ENCODE measurements around the gene GBGT1.
A peak's percentile ranks its signal among the peaks of the same experiment; 100 is the strongest.

GBGT1 gene

DNA sequence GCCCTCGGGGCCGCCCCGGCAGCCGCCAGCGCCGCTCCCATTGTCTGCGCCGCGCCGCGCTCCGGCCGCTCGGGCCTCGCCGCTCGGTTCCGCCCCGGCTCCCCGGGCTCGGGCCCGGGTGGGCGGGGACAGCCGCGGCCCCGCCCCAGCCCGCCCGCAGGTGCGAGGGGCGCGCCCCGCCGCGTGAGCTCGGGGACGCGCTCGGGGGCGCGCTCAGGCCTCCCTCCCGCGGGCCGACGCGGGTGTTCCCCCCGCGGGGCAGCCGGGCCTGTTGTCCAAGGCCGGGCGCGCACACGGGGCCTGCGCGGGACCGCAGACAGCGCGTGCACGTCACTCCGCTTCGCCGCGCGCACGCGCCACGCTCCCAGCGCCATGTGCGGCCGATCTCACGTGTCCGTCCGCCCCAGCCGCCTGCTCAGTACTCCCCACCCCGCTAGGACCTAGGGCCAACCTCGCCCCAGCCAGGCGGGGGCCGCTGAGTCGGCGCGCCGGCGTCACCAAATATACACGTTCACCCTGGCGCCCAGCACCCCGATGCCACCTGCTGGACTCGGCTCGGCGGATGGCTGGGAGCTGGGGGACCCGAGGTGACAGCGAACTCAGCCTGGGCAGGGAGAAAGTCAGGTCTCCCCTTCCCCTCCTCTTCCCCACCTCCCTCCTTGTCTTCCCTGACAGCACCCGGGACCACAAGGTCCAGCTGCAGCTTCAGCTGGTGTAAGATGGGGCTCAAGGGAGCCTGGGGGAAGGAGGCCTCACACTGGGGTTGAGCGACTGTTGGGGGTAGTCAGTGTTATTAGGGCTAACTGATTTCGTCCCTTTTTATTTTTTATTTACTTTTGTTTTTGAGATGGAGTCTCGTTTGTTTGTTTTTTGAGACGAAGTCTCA lies 14.3 kb downstream of the GBGT1 start:
- peak overlapping the region; percentile 71 for H3K4me3 ChIP-seq (ENCODE audit: control insufficient read depth, low read depth, low read length)
- peak; percentile 35 for DNase-seq (ENCODE audit: low read depth)
- TF ChIP-seq, protein P1, sequence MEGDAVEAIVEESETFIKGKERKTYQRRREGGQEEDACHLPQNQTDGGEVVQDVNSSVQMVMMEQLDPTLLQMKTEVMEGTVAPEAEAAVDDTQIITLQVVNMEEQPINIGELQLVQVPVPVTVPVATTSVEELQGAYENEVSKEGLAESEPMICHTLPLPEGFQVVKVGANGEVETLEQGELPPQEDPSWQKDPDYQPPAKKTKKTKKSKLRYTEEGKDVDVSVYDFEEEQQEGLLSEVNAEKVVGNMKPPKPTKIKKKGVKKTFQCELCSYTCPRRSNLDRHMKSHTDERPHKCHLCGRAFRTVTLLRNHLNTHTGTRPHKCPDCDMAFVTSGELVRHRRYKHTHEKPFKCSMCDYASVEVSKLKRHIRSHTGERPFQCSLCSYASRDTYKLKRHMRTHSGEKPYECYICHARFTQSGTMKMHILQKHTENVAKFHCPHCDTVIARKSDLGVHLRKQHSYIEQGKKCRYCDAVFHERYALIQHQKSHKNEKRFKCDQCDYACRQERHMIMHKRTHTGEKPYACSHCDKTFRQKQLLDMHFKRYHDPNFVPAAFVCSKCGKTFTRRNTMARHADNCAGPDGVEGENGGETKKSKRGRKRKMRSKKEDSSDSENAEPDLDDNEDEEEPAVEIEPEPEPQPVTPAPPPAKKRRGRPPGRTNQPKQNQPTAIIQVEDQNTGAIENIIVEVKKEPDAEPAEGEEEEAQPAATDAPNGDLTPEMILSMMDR (IDR thresholded peaks at IDR 0.05; ENCODE audit: control insufficient read depth, insufficient read depth, low read depth, low read length, missing control alignments), result peak; percentile 27

DNA sequence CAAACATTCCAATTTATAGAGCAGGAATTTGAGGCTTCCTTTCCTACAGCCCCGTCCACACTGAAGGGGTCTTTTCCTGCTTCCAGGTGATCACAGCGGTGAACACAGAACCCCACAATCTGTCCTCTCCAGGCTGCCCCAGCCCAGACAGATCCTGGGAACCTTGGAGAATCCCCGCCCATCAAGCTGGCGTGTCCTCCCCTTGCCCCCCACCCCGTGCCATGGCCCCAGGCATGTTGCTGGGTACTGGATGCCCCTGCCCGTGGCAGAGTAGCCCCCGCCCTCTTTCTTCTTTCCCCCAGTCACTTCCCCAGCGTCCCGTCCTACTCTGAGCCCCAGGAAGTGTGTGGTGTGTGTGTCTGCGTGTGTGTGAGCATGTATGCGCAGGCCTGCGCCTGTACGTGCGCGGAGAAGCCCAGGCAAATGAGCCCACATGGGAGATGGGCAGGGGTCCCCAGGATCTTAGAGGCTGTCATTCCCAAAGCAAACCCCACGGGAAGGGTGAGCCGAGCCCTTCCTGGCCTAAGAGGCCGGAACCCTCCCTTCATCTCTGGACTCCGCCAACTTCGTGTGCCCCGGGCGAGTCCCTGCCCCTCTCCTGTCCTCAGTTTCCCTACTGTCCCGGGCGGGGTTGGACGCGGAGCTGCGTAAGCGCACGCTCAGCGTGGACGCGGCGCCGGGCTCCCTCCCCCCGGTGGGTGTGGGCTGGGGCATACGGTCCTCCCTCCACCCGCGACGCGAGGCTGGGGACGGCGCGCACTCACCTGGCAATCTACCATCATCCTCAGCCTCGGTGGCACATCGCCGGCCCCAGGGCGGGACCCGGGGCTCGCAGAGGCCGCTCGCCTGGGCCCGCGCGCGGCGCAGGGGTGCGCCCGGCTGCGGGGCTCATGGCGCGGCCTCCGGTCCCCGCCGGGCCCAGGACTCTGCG lies 15.2 kb downstream of the GBGT1 start:
- DNase-seq (ENCODE audit: low read depth), result no peak
- TF ChIP-seq, protein P1 (IDR thresholded peaks at IDR 0.05; ENCODE audit: control insufficient read depth, insufficient read depth, low read depth, low read length, missing control alignments), result no peak
- H3K4me3 ChIP-seq (ENCODE audit: control insufficient read depth, low read depth, low read length), result peak overlapping the region; percentile 71

GRCh38 chr9:133147412-133148198 lies 16.1 kb downstream of the GBGT1 start:
- peak overlapping the region; percentile 71 for H3K4me3 ChIP-seq (ENCODE audit: control insufficient read depth, low read depth, low read length)
- DNase-seq (ENCODE audit: low read depth), result no peak
- TF ChIP-seq, protein P1 (IDR thresholded peaks at IDR 0.05; ENCODE audit: control insufficient read depth, insufficient read depth, low read depth, low read length, missing control alignments), result peak; percentile 97

- TF ChIP-seq, protein P1 (IDR thresholded peaks at IDR 0.05; ENCODE audit: control insufficient read depth, insufficient read depth, low read depth, low read length, missing control alignments), result no peak
- no peak for DNase-seq (ENCODE audit: low read depth)
- H3K4me3 ChIP-seq (ENCODE audit: control insufficient read depth, low read depth, low read length), result no peak overlapping the region
Measured at GRCh38 chr9:133146746-133147411, 16.8 kb downstream of the GBGT1 start.

DNA sequence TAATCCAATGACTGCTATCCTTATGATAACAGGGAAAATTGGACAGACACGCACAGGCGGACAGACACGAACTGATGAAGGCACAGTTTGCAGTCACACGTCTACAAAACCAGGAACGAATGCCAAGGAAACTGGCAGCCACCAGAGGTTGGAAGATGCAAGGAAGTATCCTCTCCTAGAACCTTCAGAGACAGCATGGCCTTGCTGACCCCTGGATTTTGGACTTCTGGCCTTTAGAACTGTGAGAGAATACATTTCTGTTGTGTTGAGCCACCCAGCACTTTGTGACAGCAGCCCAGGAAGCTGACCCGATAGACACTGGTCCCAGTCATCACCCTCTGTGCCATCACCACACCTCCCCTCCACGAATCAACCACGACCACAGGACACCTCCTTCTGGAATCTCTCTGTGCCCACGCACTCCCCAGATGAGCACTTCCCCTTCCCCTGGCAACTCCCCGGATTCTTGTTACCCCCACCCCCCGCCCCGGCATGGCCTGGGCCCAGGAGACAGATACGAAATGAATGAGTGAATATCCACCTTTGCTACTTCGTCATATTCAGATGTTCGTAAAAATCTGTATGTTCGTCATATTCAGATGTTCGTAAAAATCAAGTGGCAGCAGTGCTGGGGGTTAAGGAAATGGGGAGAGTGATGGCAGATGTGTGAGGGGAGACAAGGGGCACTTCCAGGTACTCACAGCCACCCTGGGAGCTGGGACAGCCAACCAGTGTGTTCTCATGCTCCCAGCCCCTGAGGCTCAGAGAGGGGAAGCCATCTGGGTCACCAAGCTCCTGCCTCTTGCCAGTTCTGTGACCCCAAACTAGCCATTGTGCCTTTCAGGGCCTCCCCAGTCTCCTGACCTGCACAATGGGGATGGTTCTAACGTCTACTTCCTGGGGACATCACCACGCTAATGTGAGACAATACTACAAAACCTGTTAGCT lies 18.5 kb downstream of the GBGT1 start:
- DNase-seq (ENCODE audit: low read depth), result no peak
- H3K4me3 ChIP-seq (ENCODE audit: control insufficient read depth, low read depth, low read length), result no peak overlapping the region
- TF ChIP-seq, protein P1 (IDR thresholded peaks at IDR 0.05; ENCODE audit: control insufficient read depth, insufficient read depth, low read depth, low read length, missing control alignments), result no peak

Data from AG09309 (cell line).